K562 (cell line): ENCODE data around the gene MLLT3. TPM values are rescaled to one million over a fixed set of nuclear protein-coding genes. Genes with fewer than 3 reads are reported as not detected.

Experiments used
- ATAC-seq: fragments of 200-7000 bp; cut with Tn5 transposase; 3 replicates; pipeline ENCODE4 v1.9.1; 2020; ENCODE audit warnings: moderate library complexity
- BruUV-seq: library from RNA; stranded (reverse); fragments of 400-500 nt; replicated peaks from 2 replicates; lab custom pipeline; 2021; lab: Mats Ljungman, UMichigan
- CTCF ChIA-PET: fragments of 300-600 bp; formaldehyde crosslinking; extraction: SDS; loops from one replicate; lab custom pipeline; 2021; ENCODE audit warnings: low intra/inter-chr PET ratio; lab: Yijun Ruan, JAX
- POLR2A ChIA-PET: fragments of 300-600, 350-650 bp; sonication (Branson Sonifier 250); formaldehyde crosslinking; extraction: SDS; loops from one replicate; lab custom pipeline; 2021; ENCODE audit warnings: antibody characterized with exemption, inconsistent platforms; lab: Yijun Ruan, JAX
- DNase-seq, 4 experiments: peaks; one replicate each; pipeline versions ENCODE4 v3.0.0 to v3.0.0-alpha.2; 2011 to 2018; ENCODE audit warnings: low spot score in 3 of 4, mixed read lengths in 3 of 4; ENCODE audit errors: extremely low read depth in 1 of 4
- FAIRE-seq: peaks from 2 replicates; lab custom pipeline; 2011; peaks lifted over from hg19 to GRCh38; lab: Jason Lieb, UNC
- H2AFZ ChIP-seq: 2 replicates; pipeline ENCODE4 v1.6.0; 2011; ENCODE audit warnings: low read depth, low read length, control low read depth, inconsistent platforms
- H3K27ac ChIP-seq: fragments of 200-600 bp; 3 replicates; pipeline ENCODE4 v1.8.0; 2011; ENCODE audit warnings: low read depth, mild to moderate bottlenecking, control low read depth, inconsistent platforms, low read length, moderate library complexity, mixed read lengths; ENCODE audit errors: extremely low read depth
- H3K27me3 ChIP-seq, 2 experiments: fragments of 300-600 bp in 1 of 2; 2 replicates in 1 of 2; 3 replicates in 1 of 2; pipeline versions ENCODE4 v1.6.0 to v1.8.0; 2011; ENCODE audit warnings: inconsistent platforms in 2 of 2, low read length in 2 of 2, mild to moderate bottlenecking in 1 of 2, mixed read lengths in 1 of 2, moderate library complexity in 1 of 2; ENCODE audit not compliant: control insufficient read depth in 2 of 2, insufficient read depth in 2 of 2
- H3K36me3 ChIP-seq: fragments of 300-600 bp; 3 replicates; pipeline ENCODE4 v1.8.0; 2011; ENCODE audit warnings: mild to moderate bottlenecking, low read length, inconsistent platforms; ENCODE audit not compliant: control insufficient read depth, insufficient read depth
- H3K4me1 ChIP-seq, 2 experiments: fragments of 200-600 bp in 1 of 2; replicated peaks in 1 of 2; 2 replicates in 1 of 2; 3 replicates in 1 of 2; pipeline versions ENCODE4 v1.5.1 to v1.8.0; 2011; ENCODE audit warnings: inconsistent platforms in 2 of 2, low read length in 2 of 2, mild to moderate bottlenecking in 1 of 2, mixed read lengths in 1 of 2, moderate library complexity in 1 of 2; ENCODE audit not compliant: control insufficient read depth in 2 of 2, insufficient read depth in 2 of 2
- H3K4me2 ChIP-seq: 2 replicates; pipeline ENCODE4 v1.6.1; 2011; ENCODE audit warnings: low read length, control low read depth, inconsistent platforms, mixed read lengths; ENCODE audit not compliant: insufficient read depth
- H3K4me3 ChIP-seq: fragments of 200-600 bp; sonication (generic), shearing (Covaris generic); 2 replicates; pipeline ENCODE4 v1.5.1; 2016; ENCODE audit warnings: control low read depth, inconsistent platforms
- H3K79me2 ChIP-seq: fragments of 200-600 bp; 3 replicates; pipeline ENCODE4 v1.8.0; 2011; ENCODE audit warnings: low read length, inconsistent platforms; ENCODE audit not compliant: control insufficient read depth, insufficient read depth
- H3K9ac ChIP-seq, 2 experiments: 2 replicates each; pipeline versions ENCODE4 v1.6.0 to v1.6.1; 2011; ENCODE audit warnings: low read depth in 2 of 2, low read length in 2 of 2, control low read depth in 1 of 2, inconsistent platforms in 1 of 2, mild to moderate bottlenecking in 1 of 2, mixed read lengths in 1 of 2; ENCODE audit not compliant: insufficient read depth in 1 of 2
- H3K9me1 ChIP-seq: one replicate; pipeline ENCODE4 v1.6.0; 2011; ENCODE audit warnings: inconsistent platforms, mild to moderate bottlenecking, low read length, moderate library complexity; ENCODE audit not compliant: control insufficient read depth, insufficient read depth
- H3K9me3 ChIP-seq: replicated peaks from 2 replicates; pipeline ENCODE4 v1.5.1; 2011; ENCODE audit warnings: low read depth, low read length, inconsistent platforms; ENCODE audit not compliant: control insufficient read depth, insufficient read depth
- H4K20me1 ChIP-seq: replicated peaks from 2 replicates; pipeline ENCODE4 v1.6.1; 2011; ENCODE audit warnings: low read length, inconsistent platforms, mixed read lengths; ENCODE audit not compliant: control insufficient read depth, insufficient read depth
- ATF1 ChIP-seq, 2 experiments: fragments of 450-650 bp in 1 of 2; IDR thresholded peaks; 2 replicates each; pipeline ENCODE4 v1.6.1; 2016; ENCODE audit warnings: missing compliant biosample characterization in 1 of 2, missing genetic modification characterization in 1 of 2
- GTF2B ChIP-seq: IDR thresholded peaks from 2 replicates; pipeline ENCODE4 v1.6.1; 2011; ENCODE audit not compliant: insufficient read length; ENCODE audit errors: extremely low read depth
- KDM1A ChIP-seq, 2 experiments: fragments of 450-650 bp; IDR thresholded peaks; 2 replicates each; pipeline ENCODE4 v1.6.1; 2016; ENCODE audit warnings: mild to moderate bottlenecking in 2 of 2
- MYNN ChIP-seq, 2 experiments: sonication (generic); formaldehyde crosslinking in 1 of 2; IDR thresholded peaks; 2 replicates each; pipeline versions ENCODE4 v1.5.0 to v1.6.1; 2016 to 2020; ENCODE audit warnings: antibody characterized with exemption in 1 of 2, missing genetic modification reagents in 1 of 2
- NKRF ChIP-seq: fragments of 450-650 bp; IDR thresholded peaks from 2 replicates; pipeline ENCODE4 v1.6.1; 2016; ENCODE audit warnings: borderline replicate concordance
- PYGO2 ChIP-seq: fragments of 450-650 bp; IDR thresholded peaks from 2 replicates; pipeline ENCODE4 v1.6.1; 2016; ENCODE audit warnings: mild to moderate bottlenecking, missing genetic modification characterization, moderate library complexity, missing compliant biosample characterization
- TAF7 ChIP-seq: fragments of 450-650 bp; IDR thresholded peaks from 2 replicates; pipeline ENCODE4 v1.6.1; 2016; ENCODE audit warnings: missing genetic modification characterization, missing compliant biosample characterization
- THAP12 ChIP-seq: fragments of 250-450 bp; sonication (Bioruptor Pico); IDR thresholded peaks from 2 replicates; pipeline ENCODE4 v1.9.0; 2021; ENCODE audit warnings: mild to moderate bottlenecking, inconsistent platforms
- ZFPM2 ChIP-seq: fragments of 250-450 bp; sonication (Bioruptor Pico); IDR thresholded peaks from 2 replicates; pipeline ENCODE4 v1.5.1; 2022; ENCODE audit warnings: mild to moderate bottlenecking
- ZNF316 ChIP-seq: fragments of 450-650 bp; IDR thresholded peaks from 2 replicates; pipeline ENCODE4 v1.6.1; 2016
- ZNF324 ChIP-seq: fragments of 250-450 bp; sonication (Bioruptor Pico); IDR thresholded peaks from 2 replicates; pipeline ENCODE4 v1.4.0; 2020; ENCODE audit warnings: mild to moderate bottlenecking
- ZNF384 ChIP-seq: IDR thresholded peaks from 2 replicates; pipeline ENCODE4 v1.6.1; 2012; ENCODE audit warnings: low read depth, low read length, improper control_type of control experiment
- WGBS: fragments of 100-300 bp; shearing (Covaris generic); methylation state at CpG from one replicate; pipeline ENCODE4 v1.1.6; 2016; ENCODE audit warnings: low coverage, mixed read lengths; ENCODE audit not compliant: insufficient coverage; ENCODE audit errors: missing lambda C conversion rate; 5-methylcytosine and 5-hydroxymethylcytosine counted together
- in situ Hi-C: fragments of 300-500 bp; cut with MboI; formaldehyde crosslinking; loops from 4 replicates; pipeline ENCODE4 v1.15.0; 2018; ENCODE audit warnings: inconsistent platforms, mixed read lengths
- intact Hi-C: fragments of 100-400 bp; cut with micrococcal nuclease; formaldehyde crosslinking; loops from 2 replicates; pipeline ENCODE4 v1.14.2; 2022
- polyA plus RNA-seq, 8 experiments: library from polyadenylated mRNA; depleted of rRNA in 4 of 8; stranded (reverse) in 5 of 8; unstranded in 3 of 8; fragments of >200 nt; fragmentation: Nextera tagmentation in 2 of 8; fragmentation: Illumina TruSeq in 1 of 8; extraction: Ambion mirVana in 2 of 8; extraction: Trizol in 1 of 8; gene quantifications; 2 replicates each; pipeline versions ENCODE4 v1.2.1 to v1.2.3, GENCODE V29; 2011 to 2014; ENCODE audit warnings: inconsistent platforms in 1 of 8, missing spikeins in 1 of 8
- total RNA-seq, 7 experiments: library from RNA; depleted of rRNA in 6 of 7; stranded (reverse); fragments of >200 nt in 6 of 7; fragmentation: Illumina TruSeq in 2 of 7; extraction: Trizol in 2 of 7; gene quantifications; 2 replicates each; pipeline versions ENCODE4 v1.2.1 to v1.2.3, GENCODE V29; 2011 to 2021; ENCODE audit warnings: low replicate concordance in 1 of 7
- TF ChIP-seq, protein P1 (sequence below): fragments of 250-450 bp; sonication (Bioruptor Pico); IDR thresholded peaks from 2 replicates; pipeline ENCODE4 v1.5.1; 2021; ENCODE audit warnings: mild to moderate bottlenecking
- TF ChIP-seq, protein P2 (sequence below): fragments of 250-450 bp; sonication (Bioruptor Pico); IDR thresholded peaks from 2 replicates; pipeline ENCODE4 v1.8.0; 2022; ENCODE audit warnings: moderate library complexity, mild to moderate bottlenecking, inconsistent platforms

Gene MLLT3
- total and polyA plus RNA-seq, 9 of the 15 experiments (the other 6 are each of a cell fraction or from before 2014, with no cell fraction given) = 0.07 to 0.42 (median 0.22) TPM; not detected in 4

GRCh38 chr9:20310024-20310423 is 312.3 kb downstream of the MLLT3 start (continued):
- TF ChIP-seq, protein P1, sequence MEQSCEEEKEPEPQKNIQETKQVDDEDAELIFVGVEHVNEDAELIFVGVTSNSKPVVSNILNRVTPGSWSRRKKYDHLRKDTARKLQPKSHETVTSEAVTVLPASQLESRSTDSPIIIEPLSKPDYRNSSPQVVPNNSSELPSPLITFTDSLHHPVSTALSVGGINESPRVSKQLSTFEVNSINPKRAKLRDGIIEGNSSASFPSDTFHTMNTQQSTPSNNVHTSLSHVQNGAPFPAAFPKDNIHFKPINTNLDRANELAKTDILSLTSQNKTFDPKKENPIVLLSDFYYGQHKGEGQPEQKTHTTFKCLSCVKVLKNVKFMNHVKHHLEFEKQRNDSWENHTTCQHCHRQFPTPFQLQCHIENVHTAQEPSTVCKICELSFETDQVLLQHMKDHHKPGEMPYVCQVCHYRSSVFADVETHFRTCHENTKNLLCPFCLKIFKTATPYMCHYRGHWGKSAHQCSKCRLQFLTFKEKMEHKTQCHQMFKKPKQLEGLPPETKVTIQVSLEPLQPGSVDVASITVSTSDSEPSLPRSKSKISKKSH (CRISPR knock-in tag) = no peak
- no peak for TF ChIP-seq ATF1 (CRISPR knock-in tag; IDR thresholded peaks at IDR 0.05)
- TF ChIP-seq ATF1 (tag; IDR thresholded peaks at IDR 0.05) = no peak
- TF ChIP-seq PYGO2 (tag) = no peak
- no peak for TF ChIP-seq ZNF384
- TF ChIP-seq TAF7 (tag) = no peak

GRCh38 chr9:20309124-20309523 is 313.2 kb downstream of the MLLT3 start:
- 0% methylated on average over 4 of the region's 4 CpGs for WGBS
- intact Hi-C loops = no loop called here
- no peak for TF ChIP-seq NKRF
- no peak for TF ChIP-seq KDM1A (IDR thresholded peaks at IDR 0.05)
- no peak for TF ChIP-seq THAP12 (CRISPR knock-in tag)
- TF ChIP-seq MYNN (IDR thresholded peaks at IDR 0.05) = no peak
- TF ChIP-seq MYNN (CRISPR knock-in tag; IDR thresholded peaks at IDR 0.05) = no peak
- no peak for TF ChIP-seq ZNF316
- no peak for TF ChIP-seq ZNF324 (CRISPR knock-in tag)
- TF ChIP-seq, protein P2, sequence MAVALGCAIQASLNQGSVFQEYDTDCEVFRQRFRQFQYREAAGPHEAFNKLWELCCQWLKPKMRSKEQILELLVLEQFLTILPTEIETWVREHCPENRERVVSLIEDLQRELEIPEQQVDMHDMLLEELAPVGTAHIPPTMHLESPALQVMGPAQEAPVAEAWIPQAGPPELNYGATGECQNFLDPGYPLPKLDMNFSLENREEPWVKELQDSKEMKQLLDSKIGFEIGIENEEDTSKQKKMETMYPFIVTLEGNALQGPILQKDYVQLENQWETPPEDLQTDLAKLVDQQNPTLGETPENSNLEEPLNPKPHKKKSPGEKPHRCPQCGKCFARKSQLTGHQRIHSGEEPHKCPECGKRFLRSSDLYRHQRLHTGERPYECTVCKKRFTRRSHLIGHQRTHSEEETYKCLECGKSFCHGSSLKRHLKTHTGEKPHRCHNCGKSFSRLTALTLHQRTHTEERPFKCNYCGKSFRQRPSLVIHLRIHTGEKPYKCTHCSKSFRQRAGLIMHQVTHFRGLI = no peak
- no peak for TF ChIP-seq GTF2B
- TF ChIP-seq ZFPM2 (CRISPR knock-in tag) = no peak

More at GRCh38 chr9:20309124-20309523, 313.2 kb downstream of the MLLT3 start:
- Histone ChIP-seq H3K9ac (no peak overlapping the region), H3K79me2 (no peaks in the 10 kb centered on the region), H3K9me1 (no peaks in the 10 kb centered on the region), H3K36me3 (no peaks in the 10 kb centered on the region), H3K4me3 (no peak overlapping the region), H3K9me3 (no peaks in the 10 kb centered on the region), H3K4me2 (no peak overlapping the region), H3K27ac (no peak overlapping the region), H4K20me1 (no peaks in the 10 kb centered on the region), H2AFZ (no peak overlapping the region), H3K4me1 (no peaks in the 10 kb centered on the region), H3K27me3 (no peaks in the 10 kb centered on the region)
- POLR2A ChIA-PET = no interaction called here
- in situ Hi-C loops = no loop called here
- DNase-seq = no peak
- no peak for FAIRE-seq
- no peak for ATAC-seq
- CTCF ChIA-PET = no interaction called here
- no TSS peak for BruUV-seq
